HG03469 (cell line): ENCODE measurements around the gene KNDC1.
"Not testable (repeated sequence)": the region's sequence is repeated elsewhere in the genome, so short reads cannot be mapped to it uniquely, and the experiment has no call there.

Source experiments
- ATAC-seq: cut with Tn5 transposase; IDR thresholded peaks from one replicate; pipeline ENCODE4 v1.9.1; 2021; ENCODE audit warnings: mild to moderate bottlenecking, moderate library complexity, moderate number of reproducible peaks; ENCODE audit not compliant: unreplicated experiment

The KNDC1 gene

DNA sequence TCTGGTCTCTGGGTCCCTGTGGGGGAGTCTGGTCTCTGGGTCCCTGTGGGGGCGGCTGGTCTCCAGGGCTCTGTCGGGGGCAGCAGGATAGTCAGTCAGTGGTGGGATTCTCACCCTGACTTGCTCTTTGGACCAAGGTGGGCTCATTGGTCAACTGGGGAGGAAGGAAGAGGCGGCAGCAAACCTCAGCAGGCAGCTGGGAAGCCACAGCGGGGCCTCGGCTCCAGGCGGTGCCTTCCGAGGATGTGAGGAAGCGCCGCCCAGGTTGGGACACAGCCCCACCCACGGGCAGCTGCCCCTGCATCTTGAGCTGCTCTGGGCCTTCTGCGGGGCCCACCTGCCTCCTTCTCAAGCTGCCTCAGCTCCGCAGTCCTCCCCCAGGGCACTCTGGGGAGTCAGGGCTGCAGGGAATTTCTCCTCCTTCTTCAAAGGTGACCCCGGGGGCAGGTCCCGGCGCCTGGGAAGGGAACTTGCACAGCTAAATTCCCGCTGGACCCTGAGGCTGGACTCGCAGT, 20.4 kb upstream of the KNDC1 start:
- ATAC-seq: no peak

GRCh38 chr10:133140417-133141143, 19.4 kb upstream of the KNDC1 start:
- ATAC-seq: no peak

DNA sequence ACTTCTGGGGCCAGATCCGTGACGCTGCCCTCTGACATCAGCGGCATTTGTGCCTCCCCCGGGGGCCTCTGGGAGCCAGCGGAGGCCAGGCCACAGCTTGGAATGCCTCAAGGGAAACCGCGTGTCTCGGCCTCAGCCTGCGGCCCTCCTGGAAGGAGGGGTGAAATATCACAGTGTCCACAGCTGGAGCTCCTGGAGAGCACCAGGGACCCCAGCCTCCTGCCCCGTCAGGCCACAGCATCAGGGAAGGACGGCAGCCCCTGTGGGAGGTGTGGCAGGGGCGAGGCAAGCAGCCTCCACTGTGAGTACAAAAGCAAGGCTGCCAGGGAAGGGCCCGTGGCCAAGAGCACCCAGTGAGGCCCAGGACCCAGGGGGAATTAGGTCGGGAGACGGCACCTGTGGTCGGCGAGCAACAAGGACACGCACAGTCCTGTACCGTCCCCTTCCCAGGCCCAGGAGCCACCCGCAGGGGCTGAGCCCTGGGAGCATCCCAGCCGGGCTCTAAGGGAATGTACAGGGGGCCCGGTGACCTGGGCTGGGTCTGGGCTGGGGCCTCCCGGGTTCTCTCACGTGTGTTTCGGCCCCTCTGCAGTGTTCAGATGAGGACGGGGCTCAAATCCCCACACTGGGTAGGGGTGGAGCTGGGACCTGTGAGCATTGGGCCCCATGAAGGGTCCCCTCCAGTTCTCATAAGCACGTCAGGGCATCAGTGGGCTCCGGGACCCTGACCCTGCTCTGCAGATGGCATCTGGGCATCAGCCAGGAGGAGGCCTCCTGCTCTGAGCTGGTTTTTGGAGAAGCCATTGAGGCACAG, 18.7 kb upstream of the KNDC1 start:
- no peak for ATAC-seq

- no peak for ATAC-seq
These were observed 18.1 kb upstream of the KNDC1 start for GRCh38 chr10:133141958-133142340.

GRCh38 chr10:133142523-133143199, 17.4 kb upstream of the KNDC1 start:
- ATAC-seq: no peak

DNA sequence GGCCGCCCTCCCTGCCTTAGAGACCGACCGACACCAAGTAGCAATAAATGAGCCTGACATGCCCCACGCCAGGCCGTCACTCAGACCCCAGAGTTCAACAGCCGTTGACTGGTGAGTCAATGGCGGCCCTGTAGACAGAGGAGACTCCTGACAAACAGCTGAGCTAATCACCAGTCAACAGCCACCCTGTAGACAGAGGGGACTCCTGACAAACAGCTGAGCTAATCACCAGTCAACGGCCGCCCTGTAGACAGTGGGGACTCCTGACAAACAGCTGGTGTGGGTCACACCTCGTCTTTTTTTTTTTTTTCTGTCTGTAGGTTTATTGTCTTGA, 16.9 kb upstream of the KNDC1 start:
- ATAC-seq: no peak

- ATAC-seq: no peak
These were observed 16.5 kb upstream of the KNDC1 start for GRCh38 chr10:133143546-133143945.

DNA sequence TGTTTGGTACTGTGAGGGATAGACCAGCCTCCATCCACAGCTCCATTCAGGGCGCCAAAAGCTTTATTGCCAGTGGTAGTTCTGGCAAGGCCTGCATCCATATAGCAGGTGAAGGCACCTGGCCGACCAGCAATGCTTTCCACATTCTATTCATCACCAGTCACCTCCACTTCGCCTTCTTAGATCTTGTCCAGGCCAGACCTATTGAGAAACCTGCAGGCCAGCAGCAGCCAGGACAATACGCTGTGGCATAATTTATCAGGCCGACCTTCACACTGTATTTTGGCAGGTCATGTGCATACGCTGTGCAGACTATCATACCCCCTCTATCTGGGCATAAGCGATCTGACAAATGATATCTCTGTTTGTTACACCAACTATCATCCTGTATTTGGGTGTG, 15.2 kb upstream of the KNDC1 start:
- ATAC-seq: no peak

- ATAC-seq: no peak
These were observed 9.8 kb upstream of the KNDC1 start for GRCh38 chr10:133150226-133150625.

GRCh38 chr10:133150656-133151055, 9.4 kb upstream of the KNDC1 start:
- ATAC-seq: no peak

- ATAC-seq: not testable (repeated sequence)
These were observed 8.9 kb upstream of the KNDC1 start for GRCh38 chr10:133151071-133151470.

- ATAC-seq: no peak
These were observed 8.5 kb upstream of the KNDC1 start for GRCh38 chr10:133151543-133151972.

DNA sequence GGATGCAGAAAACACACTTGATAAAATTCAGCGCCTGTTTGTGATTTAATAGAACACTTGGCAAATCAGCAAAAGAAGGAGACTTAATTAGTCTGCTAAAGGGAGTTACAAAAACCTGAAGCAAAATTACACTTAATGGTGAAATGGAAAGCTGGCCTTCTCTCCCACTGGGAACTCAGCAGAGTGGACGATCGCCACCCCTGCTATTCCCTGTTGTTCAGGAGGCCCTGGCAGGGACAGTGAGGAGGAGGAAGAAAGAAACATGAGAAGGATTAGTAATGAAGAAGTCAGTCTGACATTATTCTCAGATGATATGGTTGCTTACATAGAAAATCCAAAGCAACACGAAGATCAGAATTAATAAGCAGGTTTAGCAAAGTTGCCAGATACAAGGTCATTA, 5.6 kb upstream of the KNDC1 start:
- no peak for ATAC-seq

DNA sequence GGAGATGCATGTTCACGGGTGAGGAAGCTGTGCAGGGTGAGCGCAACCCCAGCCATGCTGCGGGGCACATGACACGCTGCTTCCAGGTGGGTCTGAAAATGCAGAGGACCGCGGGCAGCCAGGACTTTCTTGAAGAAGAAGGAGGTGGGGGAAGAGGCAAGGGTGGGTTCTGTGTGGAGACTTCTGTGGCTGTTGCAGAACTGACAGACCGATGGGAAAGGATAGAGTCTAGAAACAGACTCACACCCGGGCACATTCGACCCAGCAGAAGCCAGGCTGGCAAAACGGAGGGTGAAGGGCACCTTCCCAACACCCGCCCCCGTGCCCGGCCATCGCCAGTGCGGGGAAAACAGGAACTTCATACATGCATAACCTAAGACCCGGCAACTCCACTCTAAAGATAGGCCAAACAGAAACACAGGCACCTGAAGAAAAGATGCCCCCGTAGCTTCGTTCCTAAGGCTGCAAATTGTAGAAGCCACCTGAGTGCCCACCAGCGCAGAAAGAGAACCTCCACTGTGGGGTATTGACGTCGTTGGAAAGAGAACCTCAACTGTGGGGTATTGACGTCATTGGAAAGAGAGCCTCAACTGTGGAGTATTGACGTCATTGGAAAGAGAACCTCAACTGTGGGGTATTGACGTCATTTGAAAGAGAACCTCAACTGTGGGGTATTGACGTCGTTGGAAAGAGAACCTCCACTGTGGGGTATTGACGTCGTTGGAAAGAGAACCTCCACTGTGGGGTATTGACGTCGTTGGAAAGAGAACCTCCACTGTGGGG, 4.8 kb upstream of the KNDC1 start:
- ATAC-seq: no peak

- no peak for ATAC-seq
These were observed 3.1 kb upstream of the KNDC1 start for GRCh38 chr10:133156674-133157579.

- ATAC-seq: no peak
These were observed 2.2 kb upstream of the KNDC1 start for GRCh38 chr10:133157662-133158436.

DNA sequence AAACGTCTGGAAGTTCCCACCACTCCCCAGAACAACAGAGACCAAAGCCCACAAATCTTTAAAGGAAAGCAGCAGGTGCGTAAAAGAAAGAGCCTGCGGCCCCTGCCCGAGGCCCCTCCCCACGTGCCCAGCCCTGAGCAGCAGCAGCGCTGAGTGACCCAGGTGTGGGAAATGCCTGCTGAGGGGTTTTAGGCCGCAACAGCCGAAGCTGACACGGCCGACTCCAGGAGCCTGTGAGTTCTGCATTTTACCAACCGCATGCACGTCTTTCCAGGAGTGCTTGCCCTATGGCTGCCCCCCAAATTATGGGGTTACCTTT, 1.6 kb upstream of the KNDC1 start:
- no peak for ATAC-seq

DNA sequence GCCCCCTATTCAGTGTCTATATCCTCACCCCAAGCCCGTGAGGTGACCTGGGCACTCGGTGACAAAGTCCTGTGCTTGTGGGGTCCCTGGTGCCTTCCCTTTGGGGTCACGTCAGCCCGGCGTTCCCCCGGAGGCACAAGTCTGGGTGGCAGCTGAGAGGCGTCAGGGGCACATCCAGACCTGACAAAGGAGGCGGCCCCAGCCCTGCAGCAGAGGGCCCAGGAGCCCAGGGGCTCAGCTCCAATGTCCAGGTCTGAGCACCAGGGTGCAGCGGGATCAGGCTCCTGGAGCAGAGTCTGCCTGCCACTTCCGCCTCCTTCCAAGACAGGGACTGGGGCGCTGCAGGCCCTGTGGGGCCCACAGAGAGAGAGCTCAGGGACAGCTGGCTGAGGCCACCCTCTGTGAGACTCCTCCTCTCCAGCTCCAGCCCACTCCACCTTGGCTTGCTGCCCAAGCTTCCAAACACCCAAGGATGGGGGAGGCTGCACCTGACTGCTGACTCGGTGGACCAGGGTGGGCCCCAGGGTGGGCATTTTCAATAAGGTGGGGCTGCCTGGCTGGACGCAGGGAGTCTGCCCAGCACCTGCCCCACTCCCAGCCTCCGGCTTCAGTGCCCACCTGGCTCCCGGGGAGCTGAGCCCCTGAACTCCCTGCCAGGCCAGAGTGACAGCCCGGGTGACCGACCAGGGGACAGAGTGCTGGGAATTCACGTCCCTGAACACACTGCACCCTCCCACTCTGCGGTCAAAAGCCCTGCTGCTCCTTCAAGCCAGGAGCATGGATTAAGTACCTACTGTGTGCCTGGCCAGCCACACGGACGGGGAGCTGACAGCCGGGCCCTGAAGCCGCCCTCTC, 1.0 kb upstream of the KNDC1 start:
- ATAC-seq: no peak
